HG02943 (cell line): ENCODE results near the gene IFIH1.

Experiments used
- ATAC-seq: cut with Tn5 transposase; IDR thresholded peaks from one replicate; pipeline ENCODE4 v1.9.1; 2021; ENCODE audit warnings: mild to moderate bottlenecking, low read depth, moderate library complexity; ENCODE audit not compliant: unreplicated experiment

Gene IFIH1

DNA sequence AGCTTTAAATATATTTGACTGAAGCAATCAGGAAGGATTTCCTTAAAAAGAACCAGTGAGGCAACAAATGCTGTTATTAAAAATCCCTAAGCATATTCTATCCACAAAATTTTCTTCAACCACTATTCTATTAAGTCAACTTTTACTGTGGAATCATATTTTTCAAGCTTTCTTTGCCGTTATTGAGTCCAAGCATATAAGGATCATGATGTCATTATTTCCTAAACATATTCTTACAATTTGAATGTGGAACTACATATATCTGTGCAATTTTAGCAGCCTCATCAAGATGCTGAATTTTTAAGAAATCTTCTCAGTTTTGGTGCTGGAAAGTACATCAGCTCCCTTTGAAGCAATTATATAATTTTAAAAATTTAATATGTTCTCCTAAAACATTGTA lies 5.6 kb downstream of the IFIH1 start:
- ATAC-seq, result no peak

- ATAC-seq, result peak; percentile 43
Observed at GRCh38 chr2:162308747-162309503, 9.6 kb downstream of the IFIH1 start.

DNA sequence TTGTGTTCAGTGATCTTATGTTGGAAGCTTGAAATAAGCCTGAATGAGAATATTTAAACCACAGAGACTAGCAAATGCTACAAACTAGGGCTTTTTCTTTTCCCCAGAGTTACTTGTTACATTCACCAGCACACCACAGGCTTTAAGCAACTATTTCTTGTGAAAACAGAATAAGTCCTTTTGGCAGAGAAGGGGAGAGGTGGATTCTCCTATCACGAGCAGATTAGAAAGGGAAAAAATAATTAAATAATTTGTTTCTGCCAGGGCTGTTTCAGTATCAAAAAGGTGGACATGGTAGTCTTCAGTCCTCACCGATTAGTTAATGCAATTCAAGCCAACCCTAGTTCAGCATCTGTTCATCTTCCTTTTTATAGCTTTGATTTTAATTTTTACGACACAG lies 12.6 kb downstream of the IFIH1 start:
- no peak for ATAC-seq

GRCh38 chr2:162301877-162302276 lies 16.6 kb downstream of the IFIH1 start:
- no peak for ATAC-seq

GRCh38 chr2:162301151-162301804 lies 17.2 kb downstream of the IFIH1 start:
- ATAC-seq, result peak; percentile 67

- ATAC-seq, result no peak
Observed at GRCh38 chr2:162300266-162300665, 18.2 kb downstream of the IFIH1 start.

GRCh38 chr2:162298669-162299335 lies 19.7 kb downstream of the IFIH1 start:
- ATAC-seq, result no peak

- ATAC-seq, result no peak
Observed at GRCh38 chr2:162297925-162298552, 20.4 kb downstream of the IFIH1 start.

DNA sequence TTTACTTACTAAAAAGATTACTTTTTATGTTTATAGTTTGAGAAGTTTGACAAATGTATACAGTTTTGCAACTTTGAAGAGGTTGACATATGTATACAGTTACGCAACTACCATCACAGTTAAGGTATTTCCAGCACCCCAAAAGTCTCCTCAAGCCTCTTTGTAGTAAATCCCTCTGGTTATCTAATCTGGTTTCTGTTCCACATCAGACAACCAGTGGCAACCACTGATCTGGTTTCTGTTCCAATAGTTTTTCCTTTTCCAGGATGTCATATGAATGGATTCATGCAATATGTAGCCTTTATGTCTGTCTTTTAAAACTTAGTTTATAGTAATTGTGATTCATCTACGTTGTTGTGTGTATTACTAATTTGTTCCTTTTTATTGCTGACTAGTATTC lies 23.5 kb downstream of the IFIH1 start:
- ATAC-seq, result no peak

DNA sequence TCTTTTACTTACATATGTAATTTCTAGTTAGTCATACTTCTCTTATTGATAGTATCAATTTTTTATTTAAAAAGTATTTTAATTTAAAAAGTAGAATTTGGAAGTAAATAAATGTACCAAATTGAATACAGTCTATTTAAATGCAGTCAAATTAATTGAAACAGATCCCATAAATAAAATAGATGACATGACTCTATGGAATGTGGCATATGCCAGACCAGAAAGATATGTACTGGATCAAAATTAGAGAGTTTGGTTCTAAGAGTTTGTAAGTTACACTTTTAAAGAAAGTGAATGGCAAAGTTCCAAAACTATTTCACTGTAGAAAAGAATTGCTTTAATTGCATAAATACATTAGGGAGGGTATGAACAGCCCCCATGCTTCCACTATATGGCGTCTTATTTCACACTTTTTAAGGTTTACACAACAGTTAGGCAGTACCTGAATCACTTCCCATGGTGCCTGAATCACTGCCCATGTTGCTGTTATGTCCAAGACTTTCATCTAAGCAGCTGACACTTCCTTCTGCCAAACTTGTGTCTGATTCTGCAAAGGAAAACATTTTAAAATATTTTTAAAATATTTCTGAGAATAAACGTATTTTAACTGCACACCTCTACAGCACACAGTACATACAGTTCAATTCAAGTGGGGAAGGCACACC lies 25.2 kb downstream of the IFIH1 start:
- no peak for ATAC-seq

GRCh38 chr2:162291748-162292147 lies 26.7 kb downstream of the IFIH1 start:
- ATAC-seq, result no peak

DNA sequence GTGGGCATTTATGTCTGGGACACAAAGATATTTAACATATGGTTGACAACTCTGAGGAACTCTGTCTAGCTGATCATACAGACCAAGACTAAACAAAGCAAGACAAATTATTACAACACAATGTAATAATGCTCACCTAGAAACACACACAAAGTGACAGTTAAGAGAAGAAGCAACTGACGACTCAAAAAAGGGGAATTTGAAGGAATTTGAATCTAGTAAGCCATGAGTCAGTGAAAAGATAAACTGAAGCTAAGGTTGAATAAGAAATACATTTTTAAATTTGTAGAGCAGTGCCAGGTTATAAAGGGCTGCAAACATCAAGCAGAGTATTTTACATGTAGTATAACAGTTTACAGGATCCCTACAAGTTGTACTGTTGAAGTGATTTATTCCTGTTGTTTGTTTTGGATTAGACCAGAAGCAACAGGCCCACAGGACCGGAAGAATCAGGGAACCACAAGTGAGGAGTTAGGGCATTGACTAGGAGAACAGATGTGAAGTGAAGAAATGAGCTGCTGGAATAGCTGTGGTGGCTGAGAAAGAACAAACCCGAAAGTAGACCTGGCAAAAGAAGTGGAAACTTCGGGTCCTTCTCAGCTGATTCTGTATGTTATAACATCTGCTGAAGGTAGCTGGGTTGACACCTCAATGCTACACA lies 35.6 kb downstream of the IFIH1 start:
- no peak for ATAC-seq

- no peak for ATAC-seq
Observed at GRCh38 chr2:162280654-162281053, 37.8 kb downstream of the IFIH1 start.

GRCh38 chr2:162277381-162277780 lies 41.1 kb downstream of the IFIH1 start:
- no peak for ATAC-seq

DNA sequence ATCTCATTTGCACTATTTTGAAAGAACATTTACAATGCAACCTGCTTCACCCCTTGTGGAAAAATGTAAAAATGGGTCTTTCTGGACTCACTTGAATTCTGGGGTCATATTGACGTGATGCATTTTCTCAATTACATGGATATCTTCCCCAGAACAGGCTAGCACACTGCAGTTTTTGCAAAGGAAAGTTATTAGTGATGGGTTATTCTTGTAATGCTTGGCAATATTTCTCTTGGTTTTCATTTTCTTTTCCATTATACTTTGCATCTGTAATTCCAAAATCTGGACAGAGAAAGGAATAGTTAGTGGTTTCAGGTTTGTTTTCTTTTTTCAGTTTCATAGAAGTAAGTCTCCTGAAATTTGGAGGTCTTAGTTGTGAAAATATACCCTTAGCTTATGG lies 50.5 kb downstream of the IFIH1 start:
- no peak for ATAC-seq

GRCh38 chr2:162267496-162267895 lies 51.0 kb downstream of the IFIH1 start:
- no peak for ATAC-seq

GRCh38 chr2:162266460-162266760 lies 52.1 kb downstream of the IFIH1 start:
- ATAC-seq, result no peak

GRCh38 chr2:162265666-162266459 lies 52.6 kb downstream of the IFIH1 start:
- no peak for ATAC-seq
